ENCODE results near the gene TRIM29.

TRIM29 gene

DNA sequence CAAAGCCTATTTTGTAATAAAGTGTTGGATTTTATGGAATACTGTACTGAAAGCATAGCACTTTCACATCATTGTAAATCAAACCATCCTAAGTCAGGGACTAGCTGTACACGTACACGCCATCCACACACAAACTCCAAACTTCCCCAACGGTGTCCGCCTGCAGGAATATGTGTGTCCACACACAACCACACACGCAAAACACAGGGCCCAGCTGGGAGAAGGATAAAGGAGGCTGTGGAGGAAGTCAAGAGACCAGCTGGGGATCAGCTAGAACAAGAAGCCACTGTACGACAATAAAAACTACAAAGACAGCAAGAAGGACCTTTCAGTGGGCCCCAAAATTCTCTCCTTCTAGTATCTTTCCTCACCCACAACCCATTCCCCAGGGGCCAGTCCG lies 1.6 kb downstream of the TRIM29 start:
- no peak for DNase-seq

DNA sequence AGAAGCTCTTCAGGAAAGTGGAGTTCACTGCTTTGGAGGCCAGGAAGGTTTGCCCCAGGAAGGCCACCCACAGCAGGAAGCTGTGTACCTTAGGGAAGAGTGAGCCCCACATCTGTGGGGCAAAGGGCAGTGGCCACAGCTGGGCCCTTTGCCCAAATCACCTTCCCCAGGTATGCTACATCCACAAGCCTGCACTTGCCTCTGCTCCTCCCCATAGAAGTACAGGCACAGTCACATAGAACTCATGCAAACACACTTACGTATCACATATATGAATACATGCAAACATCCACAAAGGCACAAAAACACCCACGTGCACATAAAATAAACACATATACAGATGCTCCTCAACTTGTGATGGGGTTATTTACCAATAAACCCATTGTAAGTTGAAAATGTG lies 2.1 kb downstream of the TRIM29 start:
- no peak for DNase-seq

DNA sequence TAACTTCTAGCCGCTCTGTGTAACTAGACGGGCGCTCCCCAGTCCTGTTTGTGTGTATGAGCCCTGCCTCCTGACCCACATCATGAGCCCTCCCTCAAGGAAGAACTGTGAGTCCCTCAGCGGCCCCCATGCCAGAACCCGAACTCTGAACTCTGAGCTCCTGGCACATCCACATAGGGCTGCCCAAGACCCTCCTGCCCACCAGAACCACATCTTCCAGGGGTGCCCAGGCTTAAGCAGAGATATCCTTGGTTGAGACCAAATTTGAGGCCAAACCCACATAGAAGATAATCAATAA lies 3.0 kb downstream of the TRIM29 start:
- DNase-seq: no peak

DNA sequence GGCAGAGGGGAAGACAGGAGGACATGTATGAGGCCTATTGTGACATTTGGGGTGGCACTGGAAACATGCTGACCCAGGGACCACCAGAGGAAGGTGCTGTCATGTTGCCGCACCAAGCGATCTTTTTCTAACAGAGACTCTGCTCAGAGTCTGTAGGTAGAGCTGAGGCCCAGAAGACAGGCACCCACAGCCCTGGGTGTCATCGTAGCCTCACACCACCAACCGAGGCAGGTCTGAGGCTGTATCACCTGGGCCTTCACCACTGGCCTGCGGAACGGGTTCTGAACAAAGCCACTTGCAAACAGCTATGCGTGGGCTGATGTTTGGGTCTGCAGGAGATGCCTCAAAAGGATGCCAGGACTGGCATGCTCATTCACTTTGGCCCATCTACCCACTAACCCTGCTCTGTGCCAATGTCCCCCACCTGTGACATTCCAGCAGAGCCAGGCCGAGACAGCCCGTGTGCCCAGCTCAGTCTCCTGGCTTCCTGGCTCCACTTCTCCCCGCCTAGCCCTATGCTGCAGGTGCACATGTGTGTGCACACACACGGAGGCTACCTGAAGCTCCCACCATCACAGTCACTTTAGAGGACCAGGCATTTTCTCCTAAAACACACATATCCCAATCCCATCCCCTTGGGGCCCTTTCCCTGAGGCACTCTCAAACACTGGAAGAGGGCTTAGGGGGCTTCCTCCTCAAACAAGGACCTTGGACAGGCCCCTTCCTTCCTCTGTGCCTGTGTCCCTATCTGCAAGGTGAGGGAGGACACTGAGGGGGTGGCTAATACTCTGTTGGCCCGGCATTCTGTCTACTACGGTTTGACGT lies 3.6 kb downstream of the TRIM29 start:
- no peak for DNase-seq

DNA sequence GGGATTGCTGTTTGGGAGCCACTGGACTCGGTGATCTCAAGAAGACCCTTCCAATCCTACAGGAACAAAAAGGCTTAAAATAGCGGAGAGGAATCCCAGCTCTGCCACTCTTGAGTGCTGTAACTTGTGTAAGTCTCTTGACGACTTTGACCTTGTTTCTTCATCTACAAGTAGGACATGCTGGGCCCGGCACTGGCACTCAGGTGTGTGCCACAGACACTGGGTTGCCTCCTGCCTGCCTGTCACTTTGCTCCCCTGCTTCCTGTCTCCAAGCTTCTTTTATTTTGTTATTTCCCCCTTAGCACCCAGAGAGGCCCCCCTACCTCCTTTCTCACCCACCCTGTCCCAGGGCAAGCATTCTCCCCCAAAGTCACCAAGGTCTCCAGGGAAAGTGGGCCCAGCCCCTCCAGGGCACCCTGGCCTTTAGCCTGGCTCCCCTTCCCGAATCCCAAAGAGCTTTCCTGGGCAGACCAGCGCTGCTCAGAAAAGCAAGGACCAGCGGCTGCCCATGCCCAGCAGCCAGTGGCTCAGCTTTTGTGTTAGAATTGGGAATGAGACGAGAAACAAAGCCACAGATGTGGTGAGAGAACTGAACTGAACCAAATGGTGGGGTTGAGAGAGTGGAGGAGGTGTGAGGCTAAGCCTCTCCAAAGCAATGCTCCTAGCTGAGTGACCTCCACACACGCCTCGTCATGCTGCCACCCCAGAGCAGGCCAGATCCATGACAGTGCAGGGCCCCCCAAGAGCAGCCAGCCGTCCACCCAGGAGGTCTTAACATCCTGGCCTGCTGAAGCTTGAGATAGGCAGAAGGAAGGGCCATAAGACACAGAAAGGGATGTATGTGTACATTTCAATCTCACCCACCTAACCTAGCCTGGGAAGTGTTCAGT lies 4.5 kb downstream of the TRIM29 start:
- no peak for DNase-seq

DNA sequence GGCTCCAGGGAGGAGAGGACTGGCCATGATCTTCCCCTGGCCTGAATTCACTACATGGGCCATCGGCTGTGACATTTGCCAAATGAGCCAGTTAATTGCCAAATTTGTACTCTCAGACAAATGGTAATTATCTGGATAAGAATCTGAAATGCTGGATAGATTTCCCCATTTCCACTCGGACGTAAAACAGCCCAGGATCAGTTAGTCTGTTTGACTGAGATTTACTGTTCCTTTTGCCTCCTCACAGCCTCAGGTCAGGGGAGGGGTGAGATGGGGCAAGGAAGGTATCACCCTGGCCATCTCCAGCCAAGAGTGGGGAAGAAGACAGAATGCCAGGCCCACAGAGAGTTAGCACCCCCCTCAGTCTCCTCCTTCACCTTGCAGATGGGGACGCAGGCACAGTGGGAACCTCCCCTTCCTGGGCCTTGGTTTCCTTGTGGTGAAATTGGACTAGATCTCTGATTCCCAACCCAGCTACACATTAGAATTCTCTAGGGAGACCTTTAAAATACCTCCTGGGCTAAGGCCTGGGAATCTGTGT lies 5.2 kb downstream of the TRIM29 start:
- no peak for DNase-seq

DNA sequence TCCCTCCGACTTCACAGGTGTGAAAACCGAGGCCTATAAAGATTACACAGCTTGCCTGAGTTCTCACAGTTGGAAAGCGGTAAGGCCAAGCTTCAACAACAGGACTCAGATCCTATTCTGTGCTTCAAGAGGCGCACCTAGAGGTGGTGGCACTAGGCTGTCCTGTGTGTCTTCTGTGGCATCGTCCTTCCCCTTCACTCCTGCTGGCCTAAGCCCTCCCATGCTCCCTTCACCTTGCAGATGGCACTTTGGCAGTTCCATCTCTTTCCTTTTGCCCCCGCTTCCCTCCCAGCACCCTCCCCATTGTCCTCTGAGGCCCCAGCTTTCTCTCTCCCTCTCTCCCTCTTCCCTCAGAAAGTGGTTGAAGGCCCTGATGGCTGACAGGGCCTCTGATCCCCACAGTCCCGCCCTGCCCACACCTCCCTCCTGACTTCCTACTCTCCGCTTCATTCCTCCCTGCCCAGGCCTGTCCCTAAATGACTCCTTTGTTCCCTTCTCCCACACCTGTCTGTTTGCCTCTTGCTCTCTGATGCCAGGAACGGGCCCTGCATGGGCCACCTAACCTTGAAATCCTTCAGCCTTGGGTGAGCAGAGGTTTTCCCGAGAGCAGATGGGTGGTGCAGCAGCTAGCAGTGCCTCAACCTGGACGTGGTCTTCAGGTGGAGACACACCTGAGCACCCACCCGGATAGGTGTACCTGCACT lies 5.8 kb downstream of the TRIM29 start:
- no peak for DNase-seq

DNA sequence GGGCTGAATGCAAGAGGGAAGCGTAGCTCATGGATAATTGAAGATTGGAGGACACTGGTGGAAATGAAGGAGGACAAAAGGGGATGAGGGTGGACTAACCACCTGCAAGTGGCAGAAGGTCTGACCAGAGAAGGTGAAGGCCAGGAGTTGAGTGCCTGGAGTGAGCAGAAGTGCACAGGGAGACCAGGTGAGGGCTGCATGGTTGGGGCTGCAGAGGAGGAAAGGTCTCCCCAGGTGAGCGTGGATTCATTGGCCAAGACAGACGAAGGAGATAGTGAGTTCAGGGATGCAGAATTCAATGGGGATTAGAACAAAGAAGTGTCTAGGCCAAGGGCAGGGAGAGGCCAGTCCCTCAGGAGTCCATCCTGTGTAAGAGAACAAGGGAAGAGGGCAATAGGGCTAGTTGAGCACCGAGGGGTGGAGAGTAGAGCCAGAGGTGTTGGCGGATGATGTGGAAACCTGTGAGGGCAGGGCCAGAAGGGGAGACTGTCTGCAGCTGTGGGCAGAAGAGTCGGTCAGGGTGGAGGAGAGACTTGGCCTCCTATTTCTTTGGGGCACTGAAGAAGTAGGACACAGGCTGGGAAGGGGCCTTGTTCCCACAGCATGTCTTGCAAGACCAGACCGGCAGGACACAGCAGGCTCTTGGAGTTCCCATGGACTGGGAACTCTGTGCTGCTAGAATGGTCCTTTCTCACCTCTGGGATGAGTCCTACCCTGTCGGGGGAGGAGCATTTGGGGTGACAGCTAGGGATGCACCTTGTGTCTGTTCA lies 6.7 kb downstream of the TRIM29 start:
- no peak for DNase-seq

DNA sequence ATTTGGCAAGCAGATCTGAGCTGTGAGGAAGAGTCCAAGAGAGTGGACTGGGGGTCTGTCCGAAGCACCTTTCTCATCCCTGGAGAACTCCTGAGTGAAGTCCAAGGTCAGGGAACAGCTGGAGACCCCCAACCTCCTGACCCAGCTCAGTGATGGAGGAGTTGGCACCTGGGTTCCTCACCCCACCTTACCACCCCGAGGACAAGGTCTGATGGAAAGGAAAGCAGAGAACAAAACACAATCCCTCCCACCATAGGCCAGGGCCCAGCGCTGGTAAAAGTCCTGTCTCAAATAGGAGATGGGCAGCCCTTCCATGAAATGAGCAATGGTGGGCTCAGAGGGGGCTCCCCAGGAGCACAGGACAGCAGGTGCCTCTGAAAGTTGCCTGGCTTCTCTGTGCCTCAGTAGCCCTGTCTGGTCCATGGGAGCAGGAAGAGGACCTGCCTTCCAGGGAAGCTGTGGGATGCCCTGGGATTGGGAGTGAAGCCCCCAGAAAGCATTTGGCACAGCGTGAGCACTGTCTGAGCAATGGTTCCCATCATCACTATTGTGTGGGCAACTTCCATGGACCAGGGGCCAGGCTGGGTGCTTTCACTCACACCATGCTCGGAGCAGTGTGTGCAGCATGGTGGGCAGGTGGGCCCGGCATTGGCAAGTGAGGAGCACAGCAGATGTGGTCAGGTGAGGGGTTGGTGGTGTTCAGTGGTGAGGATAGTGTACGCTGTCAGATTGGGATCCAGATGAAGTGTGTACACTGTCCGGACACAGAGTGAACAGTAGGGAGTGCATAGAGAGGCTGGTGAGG lies 7.5 kb downstream of the TRIM29 start:
- no peak for DNase-seq

DNA sequence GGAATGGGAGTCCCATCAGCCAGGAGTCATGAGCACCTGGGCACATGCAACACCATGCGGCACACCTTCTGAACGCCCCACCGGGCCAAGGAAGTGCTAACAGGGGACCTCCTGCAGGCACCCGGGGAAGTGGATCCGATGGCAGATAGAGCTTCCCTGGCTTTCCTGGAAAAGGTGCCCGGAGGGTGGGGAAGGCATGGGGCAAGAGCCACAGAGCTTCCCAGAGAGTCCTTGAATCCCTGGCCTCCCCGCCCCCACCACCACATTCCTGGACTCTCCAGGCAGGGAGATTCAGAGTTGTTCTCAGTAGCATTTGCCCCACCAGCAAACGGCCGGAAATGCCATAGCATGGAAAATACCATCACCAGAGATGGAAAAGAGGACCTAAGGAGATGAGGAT lies 8.3 kb downstream of the TRIM29 start:
- DNase-seq: no peak

DNA sequence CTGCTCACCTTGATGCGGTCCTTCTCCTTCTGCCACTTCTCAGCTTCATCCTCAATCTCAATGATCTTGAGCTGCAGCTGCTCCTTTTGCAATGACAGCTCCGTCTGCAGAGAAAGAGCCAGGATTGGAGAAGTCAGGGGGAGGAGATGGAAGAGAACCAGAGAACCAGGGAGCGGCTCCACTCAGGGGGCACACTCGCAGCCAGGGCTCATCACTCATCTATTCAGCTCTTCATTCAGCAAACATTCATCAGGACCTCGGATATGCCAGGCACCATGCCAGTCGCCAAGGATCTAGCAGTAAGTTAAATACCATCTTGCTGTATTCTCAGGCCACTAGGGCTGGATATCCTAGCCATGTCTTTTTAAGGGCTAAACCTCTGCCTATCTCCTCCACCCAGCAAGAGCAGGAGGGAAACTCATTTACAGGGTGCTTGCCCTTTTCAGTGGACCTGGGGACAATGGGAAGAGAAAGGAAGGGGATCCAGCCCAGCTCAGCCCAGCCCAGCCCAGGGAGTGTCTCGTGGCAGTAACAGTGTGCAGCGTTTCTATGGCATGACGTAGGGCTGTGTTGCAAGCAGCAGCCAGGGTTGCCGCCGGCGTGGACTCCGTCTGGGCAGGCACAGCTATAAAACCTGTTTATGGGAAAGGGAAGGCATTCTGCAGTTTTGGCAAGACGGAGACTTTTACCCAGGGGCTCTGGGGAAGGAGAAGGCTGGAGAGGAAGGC lies 9.4 kb downstream of the TRIM29 start:
- no peak for DNase-seq

DNA sequence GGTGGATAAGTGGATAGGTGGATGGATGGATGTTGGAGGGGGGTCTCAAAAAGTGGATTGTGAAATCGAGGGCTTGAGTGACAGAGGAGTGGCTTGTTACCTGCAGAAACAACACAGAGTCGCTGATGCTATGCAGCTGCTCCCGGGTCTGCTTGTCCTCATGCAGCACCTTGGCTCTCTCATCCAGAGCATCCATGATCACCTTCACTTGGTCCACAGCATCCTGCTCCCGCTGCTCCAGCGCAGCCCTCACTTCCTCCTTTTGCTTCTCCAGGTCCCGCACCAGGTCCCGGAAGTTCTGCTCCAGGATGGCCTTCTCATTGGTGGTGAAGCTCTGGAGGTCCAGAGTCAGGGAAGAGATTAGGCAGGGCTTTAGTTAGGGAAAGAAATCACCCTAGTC lies 10.7 kb downstream of the TRIM29 start:
- DNase-seq: no peak

DNA sequence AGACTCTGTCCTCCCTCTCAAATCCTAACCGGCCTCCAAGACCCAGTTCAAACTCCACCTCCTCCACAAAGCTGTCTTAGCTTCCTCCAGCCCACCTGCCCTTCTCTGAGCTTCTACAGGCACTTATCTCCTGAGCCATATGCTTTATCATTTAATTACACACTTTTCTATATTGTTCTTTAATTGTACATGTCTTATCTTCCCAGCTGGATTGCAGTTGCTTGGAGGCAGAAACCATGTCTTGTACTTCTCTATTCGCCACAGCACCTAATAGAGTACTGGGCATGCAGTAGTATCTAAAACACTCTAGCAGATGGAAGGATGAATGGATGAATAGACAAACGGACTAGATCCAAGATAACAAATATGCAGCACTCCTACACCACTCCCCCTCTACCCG lies 11.3 kb downstream of the TRIM29 start:
- no peak for DNase-seq

DNA sequence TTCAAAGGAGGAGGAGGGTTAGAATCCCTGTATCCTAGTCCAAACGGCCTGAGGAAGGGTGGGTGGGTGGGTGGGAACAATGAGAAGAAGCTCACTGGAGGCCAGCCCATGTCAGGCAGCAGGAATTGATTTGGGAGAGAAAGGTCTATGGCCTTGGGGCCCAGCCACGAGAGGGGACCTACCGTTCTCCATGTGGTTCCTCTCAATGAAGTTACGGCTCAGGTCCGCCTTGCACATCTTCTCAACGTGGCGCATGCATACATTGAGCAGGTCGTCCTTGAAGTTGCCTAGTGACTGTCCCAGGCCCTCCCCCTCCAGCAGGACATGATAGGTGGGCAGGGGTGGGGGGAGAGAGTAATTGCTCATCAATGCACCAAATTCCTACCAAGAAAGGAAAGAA lies 12.4 kb downstream of the TRIM29 start:
- DNase-seq: no peak

DNA sequence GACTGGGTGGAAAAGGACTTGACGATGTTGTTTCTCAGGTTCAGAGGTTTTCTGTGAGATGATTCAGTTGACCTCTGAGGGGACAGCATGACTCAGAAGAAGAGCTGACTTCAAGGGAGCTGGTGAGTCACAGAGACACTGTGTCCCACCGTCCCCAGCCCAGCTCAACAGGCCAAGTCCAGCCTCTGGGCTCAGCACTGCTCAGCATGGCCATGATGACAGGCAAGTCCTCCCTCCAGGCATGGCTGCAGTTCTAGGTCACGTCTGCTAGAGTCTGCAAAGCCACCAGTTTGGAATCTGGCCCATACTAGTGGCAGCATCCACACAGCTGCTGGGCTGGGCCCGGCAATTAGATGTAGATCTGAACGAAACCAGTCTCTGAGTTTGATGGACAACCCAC lies 12.9 kb downstream of the TRIM29 start:
- no peak for DNase-seq

DNA sequence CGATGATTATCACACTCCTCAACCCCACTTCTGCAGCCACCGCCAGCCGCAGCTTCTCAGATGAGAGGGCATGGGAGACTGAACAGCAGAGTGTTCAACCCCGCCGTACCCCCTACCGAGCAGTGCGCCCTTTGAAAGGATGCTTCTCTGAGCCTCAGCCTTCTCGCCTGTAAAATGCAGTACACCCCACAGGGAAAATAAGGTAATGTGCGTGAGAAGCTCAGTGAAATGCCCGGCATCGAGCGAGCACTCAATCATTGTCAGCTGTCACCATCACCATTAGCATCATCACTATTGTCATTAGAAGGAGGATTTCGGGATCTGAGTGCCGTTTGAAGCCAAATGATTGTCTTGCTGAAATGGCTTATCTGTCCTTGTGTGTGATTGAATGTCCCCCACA lies 13.6 kb downstream of the TRIM29 start:
- no peak for DNase-seq

DNA sequence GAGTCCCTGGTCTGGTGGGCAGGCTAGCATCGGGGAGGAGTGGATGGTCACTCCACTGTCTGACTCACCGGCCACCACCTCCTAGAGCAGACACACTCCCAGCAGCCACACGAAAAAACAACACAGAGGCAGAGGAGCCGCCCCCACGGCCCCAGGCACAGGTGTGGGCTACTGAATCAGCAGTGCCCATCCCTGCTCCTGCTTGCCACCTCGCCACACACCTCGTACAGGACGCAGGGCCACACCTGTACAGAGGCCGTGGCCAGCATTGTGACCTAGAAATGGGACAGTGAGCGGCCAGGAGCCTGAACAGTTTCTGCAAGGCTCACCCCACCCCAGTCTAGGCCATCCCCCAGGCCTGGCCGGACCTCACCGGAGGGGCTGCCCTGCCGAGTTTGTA lies 14.0 kb downstream of the TRIM29 start:
- no peak for DNase-seq

DNA sequence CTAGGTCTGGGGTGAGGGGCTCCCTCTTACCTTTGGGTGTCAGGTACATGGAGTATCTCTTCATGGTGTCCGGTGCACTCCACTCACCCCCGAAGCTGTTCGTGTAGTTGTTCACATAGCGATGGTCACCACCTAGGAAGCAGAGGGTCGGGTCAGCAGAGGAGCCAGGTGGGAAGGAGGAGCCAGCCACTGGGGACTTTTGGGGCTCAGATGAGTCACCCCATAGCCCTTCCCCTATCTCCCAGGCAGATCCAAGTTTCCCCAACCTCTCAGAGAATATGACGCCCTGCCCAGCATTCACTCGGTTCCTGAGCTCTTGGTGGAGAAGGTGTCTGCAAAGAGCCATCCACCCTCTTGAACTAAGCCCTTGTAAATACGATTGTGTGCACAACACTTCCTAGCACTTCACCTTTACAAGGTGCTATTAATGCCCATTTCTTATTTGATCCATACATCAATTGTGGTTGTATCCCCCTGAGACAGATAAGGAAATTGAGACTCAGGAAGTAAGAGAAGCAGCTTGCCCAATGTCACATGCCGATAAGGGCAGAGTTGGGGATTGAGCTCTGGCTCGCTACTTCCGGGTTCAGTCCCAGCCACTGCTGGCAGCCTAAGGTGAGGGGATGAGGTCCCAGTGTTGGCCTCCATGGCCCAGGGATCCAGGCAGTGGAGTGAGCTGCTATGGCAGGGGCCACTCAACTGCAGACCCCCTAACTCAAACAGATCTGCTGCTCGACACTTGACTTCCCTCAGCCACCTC lies 14.8 kb downstream of the TRIM29 start:
- DNase-seq: no peak

DNA sequence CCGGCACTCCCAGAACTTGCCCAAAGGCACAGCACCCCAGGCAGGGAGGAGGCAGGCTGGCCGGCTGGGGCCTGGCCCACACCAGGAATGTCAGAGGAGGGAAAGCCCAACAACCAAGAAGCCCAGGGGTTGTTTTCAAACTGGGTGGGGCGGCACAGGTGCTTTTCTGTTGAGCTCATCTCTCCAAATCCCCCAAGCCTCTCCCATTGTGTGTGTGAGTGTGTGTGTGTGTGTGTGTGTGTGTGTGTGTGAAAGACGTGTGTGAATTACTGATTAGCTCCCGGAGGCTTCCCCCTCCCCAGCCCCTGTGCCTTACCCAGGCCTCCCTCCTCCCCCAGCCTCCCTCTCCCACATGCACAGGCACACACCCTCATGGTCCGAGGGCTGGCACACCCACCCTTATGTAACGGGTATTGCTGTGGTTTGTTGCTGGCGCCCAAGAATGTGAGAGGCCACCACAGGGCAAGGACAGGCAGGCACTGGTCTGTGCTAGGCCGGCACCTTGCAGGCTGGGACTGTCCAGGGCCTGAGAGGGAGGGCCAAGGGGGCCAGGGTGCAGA lies 15.9 kb downstream of the TRIM29 start:
- DNase-seq: no peak

DNA sequence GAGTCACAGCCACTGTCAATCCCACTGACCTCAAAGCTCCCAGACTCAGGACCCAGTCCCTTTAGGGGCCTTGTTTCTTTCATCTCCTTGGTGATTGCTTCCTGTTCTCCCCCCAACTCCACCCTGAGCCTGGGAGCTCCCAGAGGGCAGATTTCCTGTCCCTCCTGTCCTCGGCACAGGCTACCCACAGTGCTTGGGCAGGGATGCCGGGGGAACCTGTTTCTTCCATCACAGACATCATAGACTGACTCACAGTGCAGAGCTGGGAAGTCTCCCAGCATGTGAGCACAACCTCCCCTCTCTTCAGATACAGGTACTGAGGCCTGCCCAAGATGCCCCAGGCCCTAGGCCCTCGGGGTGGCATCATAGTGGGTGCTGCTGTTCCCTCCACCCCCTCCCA lies 16.6 kb downstream of the TRIM29 start:
- DNase-seq: no peak

Data from NCI-H82 (cell line).